ENCODE measurements around the gene TUFM.
"Not testable (repeated sequence)": the region's sequence is repeated elsewhere in the genome, so short reads cannot be mapped to it uniquely, and the experiment has no call there.

Gene TUFM

DNA sequence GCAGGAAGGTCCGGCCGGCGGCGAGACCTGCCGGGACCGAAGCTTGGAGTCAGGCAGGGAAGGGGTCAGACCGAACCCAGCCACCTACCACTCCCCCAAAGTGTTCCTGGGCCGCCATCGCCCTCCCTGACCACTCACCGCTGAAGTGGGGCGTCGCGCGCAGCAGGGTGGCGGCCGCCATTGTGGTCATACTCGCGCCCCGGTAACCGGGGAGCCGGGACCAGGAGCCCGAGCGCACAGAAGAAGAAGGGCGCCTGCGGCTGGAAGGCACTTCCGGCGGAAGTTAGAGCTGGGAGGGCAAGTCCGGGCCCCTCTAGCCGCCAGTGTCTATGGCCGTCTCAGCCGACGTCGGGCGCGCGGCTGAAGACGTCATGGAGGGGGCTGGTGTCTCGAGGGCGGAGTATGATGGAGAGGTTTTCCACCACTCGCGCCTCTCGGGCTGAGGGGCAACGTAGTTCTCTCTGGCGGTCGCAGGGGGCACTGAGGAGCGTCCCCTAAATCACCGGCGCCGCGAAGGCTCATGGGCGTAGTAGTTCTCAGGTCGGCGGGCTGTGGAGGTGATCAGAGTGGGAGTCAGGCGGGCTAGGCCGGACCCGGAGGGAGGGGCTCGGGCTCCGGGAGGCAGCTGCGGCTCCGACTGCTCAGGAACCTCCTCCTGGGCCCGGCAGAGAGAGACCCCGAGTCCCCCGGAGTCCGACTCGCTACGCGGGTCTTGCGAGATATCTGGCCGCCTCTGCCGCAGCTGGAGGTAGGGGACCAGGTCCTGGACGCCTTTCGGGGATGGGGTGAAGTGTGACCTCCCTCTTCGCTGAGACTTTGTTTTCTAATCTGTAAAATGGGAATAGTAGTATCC is at the start of gene TUFM:
TUFM (minus strand) TSS at position 269 of the 853 bp plus-strand sequence; CDS start at position 190, 79 bp downstream.
- Histone ChIP-seq H3K4me1 (ENCODE audit: control insufficient read depth in 1 of 2, insufficient read depth in 2 of 2, low read length in 2 of 2) (peaks cover 11 to 24% of the 10 kb centered on the region in 2 donors), H3K27me3 (ENCODE audit: low read depth, low read length) (no peaks in the 10 kb centered on the region), H3K4me3 (ENCODE audit: low read depth in 1 of 2, low read length in 2 of 2) (peak within 1 kb of the TSS; percentile 97 to 99), H3K27ac (ENCODE audit: low read length) (peak within 1 kb of the TSS; percentile 88), H3K9me3 (ENCODE audit: control insufficient read depth in 1 of 2, low read length in 2 of 2) (no peaks in the 10 kb centered on the region), H3K36me3 (ENCODE audit: control insufficient read depth in 1 of 2, insufficient read depth in 2 of 2, low read length in 2 of 2) (peaks cover 21 to 32% of the 10 kb centered on the region in 2 donors)

DNA sequence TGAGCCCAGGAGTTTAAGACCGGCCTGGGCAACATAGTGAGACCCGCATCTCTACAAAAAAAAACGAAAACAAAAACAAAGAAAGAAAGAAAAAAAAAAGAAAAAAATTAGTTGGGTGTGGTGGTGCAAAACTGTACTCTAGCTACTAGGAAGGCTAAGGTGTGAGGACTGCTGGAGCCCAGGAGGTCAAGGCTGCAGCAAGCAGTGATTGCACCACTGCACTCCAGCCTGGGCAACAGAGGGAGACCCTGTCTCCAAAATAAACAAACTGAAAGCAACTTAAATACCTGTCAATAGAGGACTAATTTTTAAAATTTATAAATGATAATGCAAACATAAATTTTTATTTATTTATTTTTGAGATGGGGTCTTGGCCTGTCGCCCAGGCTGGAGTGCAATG is 49.5 kb upstream of the TUFM start:
- Histone ChIP-seq H3K4me1 (ENCODE audit: control insufficient read depth in 1 of 2, insufficient read depth in 2 of 2, low read length in 2 of 2) (no peaks in the 10 kb centered on the region), H3K27me3 (ENCODE audit: low read depth, low read length) (no peaks in the 10 kb centered on the region), H3K9me3 (ENCODE audit: control insufficient read depth in 1 of 2, low read length in 2 of 2) (no peaks in the 10 kb centered on the region), H3K27ac (ENCODE audit: low read length) (no peak overlapping the region), H3K36me3 (ENCODE audit: control insufficient read depth in 1 of 2, insufficient read depth in 2 of 2, low read length in 2 of 2) (no peaks in the 10 kb centered on the region), H3K4me3 (ENCODE audit: low read depth in 1 of 2, low read length in 2 of 2) (no peak overlapping the region)

DNA sequence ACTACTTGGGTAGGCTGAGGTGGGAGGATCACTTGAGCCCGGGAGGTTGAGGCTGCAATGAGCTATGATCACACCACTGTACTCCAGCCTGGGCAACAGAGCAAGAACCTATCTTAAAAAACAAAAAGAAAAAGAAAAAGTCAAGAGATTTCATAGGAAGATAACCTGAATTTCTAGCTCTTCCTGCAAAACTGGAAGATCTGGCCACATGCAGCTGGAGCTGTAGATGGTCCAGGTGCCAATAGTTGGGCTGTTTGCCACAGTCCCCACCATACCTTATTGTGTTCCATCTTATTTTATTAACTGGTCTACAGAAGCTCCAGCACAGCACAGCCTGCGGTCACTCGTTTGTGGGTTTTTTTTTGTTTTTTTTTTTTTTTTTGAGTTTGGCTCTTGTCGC is 47.1 kb upstream of the TUFM start:
- Histone ChIP-seq H3K4me1 (ENCODE audit: control insufficient read depth in 1 of 2, insufficient read depth in 2 of 2, low read length in 2 of 2) (no peaks in the 10 kb centered on the region), H3K27ac (ENCODE audit: low read length) (no peak overlapping the region), H3K4me3 (ENCODE audit: low read depth in 1 of 2, low read length in 2 of 2) (no peak overlapping the region), H3K9me3 (ENCODE audit: control insufficient read depth in 1 of 2, low read length in 2 of 2) (no peaks in the 10 kb centered on the region), H3K36me3 (ENCODE audit: control insufficient read depth in 1 of 2, insufficient read depth in 2 of 2, low read length in 2 of 2) (no peaks in the 10 kb centered on the region), H3K27me3 (ENCODE audit: low read depth, low read length) (no peaks in the 10 kb centered on the region)

DNA sequence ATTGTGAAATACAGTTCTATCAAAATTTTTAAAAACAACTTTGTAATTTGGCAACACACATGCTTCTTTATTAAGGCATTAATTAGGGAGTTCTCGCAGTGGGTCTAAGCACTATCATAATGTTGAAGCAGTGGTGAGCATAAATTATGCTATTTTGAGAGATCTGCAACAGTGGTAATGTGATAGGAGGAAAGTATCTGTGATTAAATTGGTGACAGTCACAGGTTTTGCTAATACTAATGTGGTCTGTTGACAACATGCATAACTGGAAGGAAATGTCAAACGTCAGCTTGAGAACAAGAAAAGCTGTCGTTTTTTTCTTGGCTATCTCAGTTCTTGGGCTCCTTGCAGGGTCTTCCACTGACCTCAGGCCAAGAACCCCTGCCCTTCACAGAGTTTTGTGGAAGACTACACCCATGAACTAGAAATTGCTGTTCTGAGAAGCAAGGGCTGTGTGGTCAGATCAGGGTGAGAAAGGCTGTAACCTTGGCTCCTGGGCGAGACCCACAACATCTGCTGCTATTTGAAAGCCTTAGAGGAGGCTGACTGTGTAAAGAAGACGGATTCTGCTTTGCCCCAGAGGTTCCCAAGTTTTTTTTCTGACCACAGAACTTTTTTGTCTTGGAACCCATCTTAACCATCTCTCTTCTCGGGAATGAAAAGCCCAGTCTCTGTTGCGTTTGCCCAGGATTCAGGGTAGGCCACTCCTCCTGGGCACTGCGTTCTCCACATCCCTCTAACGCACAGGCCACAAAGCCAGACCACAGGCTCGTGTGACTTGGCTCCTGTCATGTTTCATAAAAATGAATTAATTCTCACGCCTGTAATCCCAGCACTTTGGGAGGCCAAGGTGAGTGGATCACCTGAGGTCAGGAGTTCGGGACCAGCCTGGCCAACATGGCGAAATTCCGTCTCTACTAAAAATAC is 46.1 kb upstream of the TUFM start:
- no peaks in the 10 kb centered on the region for H3K9me3 ChIP-seq (ENCODE audit: control insufficient read depth in 1 of 2, low read length in 2 of 2)
- no peaks in the 10 kb centered on the region for H3K36me3 ChIP-seq (ENCODE audit: control insufficient read depth in 1 of 2, insufficient read depth in 2 of 2, low read length in 2 of 2)
- no peak overlapping the region for H3K27ac ChIP-seq (ENCODE audit: low read length)
- no peak overlapping the region for H3K4me3 ChIP-seq (ENCODE audit: low read depth in 1 of 2, low read length in 2 of 2)
- no peaks in the 10 kb centered on the region for H3K4me1 ChIP-seq (ENCODE audit: control insufficient read depth in 1 of 2, insufficient read depth in 2 of 2, low read length in 2 of 2)
- H3K27me3 ChIP-seq (ENCODE audit: low read depth, low read length): no peaks in the 10 kb centered on the region

DNA sequence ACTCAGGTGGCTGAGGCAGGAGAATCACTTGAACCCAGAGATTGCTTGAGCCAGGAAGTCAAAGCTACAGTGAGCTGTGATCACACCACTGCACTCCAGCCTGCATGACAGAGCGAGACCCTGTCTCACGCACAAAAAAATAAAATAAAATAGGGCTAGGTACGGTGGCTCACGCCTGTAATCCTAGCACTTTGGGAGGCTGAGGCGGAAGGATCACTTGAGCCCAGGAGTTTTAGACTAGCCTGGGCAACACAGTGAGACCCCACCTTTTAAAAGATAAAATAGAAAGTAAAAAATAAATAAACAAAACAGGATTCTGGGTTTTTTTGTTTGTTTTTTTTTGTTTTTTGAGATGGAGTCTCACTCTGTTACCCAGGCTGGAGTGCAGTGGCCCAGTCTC is 44.2 kb upstream of the TUFM start:
- H3K4me3 ChIP-seq (ENCODE audit: low read depth in 1 of 2, low read length in 2 of 2); H3K36me3 ChIP-seq (ENCODE audit: control insufficient read depth in 1 of 2, insufficient read depth in 2 of 2, low read length in 2 of 2); H3K27me3 ChIP-seq (ENCODE audit: low read depth, low read length); H3K9me3 ChIP-seq (ENCODE audit: control insufficient read depth in 1 of 2, low read length in 2 of 2); H3K27ac ChIP-seq (ENCODE audit: low read length); H3K4me1 ChIP-seq (ENCODE audit: control insufficient read depth in 1 of 2, insufficient read depth in 2 of 2, low read length in 2 of 2): not testable (repeated sequence)

DNA sequence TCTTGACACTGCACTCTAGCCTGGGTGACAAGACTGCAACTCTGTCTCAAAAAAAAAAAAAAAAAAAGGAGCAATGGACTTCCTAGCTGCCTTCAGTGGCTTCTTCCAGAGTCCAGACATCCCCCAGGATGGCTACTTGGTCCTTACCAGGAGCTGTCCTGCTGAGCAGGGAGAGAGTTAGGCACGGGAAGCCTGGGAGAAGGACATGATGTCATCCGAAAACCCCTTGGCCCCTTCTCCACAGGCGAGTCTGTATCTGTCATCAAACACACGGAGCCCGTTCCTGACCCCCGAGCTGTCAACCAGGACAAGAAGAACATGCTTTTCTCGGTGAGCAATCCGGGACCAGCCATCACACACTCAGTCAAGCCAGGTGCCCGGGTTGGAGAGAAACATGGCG is 40.8 kb upstream of the TUFM start:
- H3K27ac ChIP-seq (ENCODE audit: low read length): no peak overlapping the region
- no peaks in the 10 kb centered on the region for H3K4me1 ChIP-seq (ENCODE audit: control insufficient read depth in 1 of 2, insufficient read depth in 2 of 2, low read length in 2 of 2)
- H3K36me3 ChIP-seq (ENCODE audit: control insufficient read depth in 1 of 2, insufficient read depth in 2 of 2, low read length in 2 of 2): no peaks in the 10 kb centered on the region

DNA sequence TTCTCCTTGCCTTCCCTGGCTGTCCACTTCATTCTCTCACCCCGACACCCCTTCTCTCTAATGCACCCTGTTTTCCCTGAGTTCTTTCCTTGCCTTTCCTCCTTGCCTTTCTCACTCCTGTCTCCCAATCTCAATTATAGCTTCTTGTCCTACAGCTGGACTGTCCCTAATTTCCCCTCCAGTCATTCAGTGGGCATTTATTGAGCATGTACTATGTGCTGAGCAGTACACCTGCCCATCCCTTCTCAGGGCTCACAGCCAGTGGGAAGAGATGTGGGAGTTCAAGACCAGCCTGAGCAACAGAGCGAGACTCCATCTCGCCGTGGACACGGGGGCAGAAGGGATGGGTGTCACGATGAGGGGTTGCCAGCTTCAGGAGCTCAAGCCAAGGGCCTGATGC is 37.9 kb upstream of the TUFM start:
- H3K4me3 ChIP-seq (ENCODE audit: low read depth in 1 of 2, low read length in 2 of 2): no peak overlapping the region
- H3K27me3 ChIP-seq (ENCODE audit: low read depth, low read length): no peaks in the 10 kb centered on the region
- H3K36me3 ChIP-seq (ENCODE audit: control insufficient read depth in 1 of 2, insufficient read depth in 2 of 2, low read length in 2 of 2): no peaks in the 10 kb centered on the region
- H3K9me3 ChIP-seq (ENCODE audit: control insufficient read depth in 1 of 2, low read length in 2 of 2): no peaks in the 10 kb centered on the region
- H3K27ac ChIP-seq (ENCODE audit: low read length): no peak overlapping the region
- peaks cover 0 to 11% of the 10 kb centered on the region in 2 donors for H3K4me1 ChIP-seq (ENCODE audit: control insufficient read depth in 1 of 2, insufficient read depth in 2 of 2, low read length in 2 of 2)

More for the DNA sequence above, 40.8 kb upstream of the TUFM start:
- H3K4me3 ChIP-seq (ENCODE audit: low read depth in 1 of 2, low read length in 2 of 2): no peak overlapping the region
- H3K9me3 ChIP-seq (ENCODE audit: control insufficient read depth in 1 of 2, low read length in 2 of 2): no peaks in the 10 kb centered on the region
- no peaks in the 10 kb centered on the region for H3K27me3 ChIP-seq (ENCODE audit: low read depth, low read length)

DNA sequence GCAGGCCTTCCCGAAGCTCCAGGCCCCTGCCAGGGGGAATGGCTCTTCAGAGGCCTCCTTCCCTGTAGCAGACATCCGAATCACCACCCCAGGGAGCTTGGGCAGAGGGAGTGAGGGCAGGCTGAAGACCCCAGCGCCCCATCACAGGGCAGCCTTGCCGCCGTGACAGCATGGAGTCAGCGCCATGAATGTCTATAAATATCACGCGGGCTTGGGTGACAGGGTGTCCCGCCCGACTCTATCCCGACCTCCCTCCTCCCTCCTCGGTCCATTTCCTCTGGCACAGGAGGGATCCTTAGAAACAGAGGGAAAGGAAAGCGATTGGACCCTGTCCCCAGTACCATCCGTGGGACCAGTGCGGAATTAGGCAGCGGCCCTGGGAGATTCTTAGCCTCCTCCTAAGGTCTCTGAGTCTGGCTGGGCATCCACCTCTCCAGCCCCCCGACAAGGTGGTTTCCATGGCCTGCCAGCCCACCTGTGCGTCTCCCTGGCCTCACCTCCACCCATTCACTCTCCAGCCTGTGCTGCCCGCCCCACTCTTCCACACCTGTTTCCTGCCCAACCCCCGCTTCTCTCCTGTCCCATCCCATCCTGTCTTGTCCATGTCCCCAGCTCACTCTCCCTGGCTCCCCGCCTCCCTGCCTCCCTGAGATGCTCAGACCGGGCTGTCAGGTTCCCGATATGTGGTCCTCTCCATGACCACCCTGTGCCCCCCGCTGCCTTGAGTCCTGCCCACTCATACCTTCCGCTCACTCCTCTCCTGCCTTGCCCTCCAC is 37.3 kb upstream of the TUFM start:
- peaks cover 0 to 12% of the 10 kb centered on the region in 2 donors for H3K4me1 ChIP-seq (ENCODE audit: control insufficient read depth in 1 of 2, insufficient read depth in 2 of 2, low read length in 2 of 2)
- H3K36me3 ChIP-seq (ENCODE audit: control insufficient read depth in 1 of 2, insufficient read depth in 2 of 2, low read length in 2 of 2): no peaks in the 10 kb centered on the region
- no peaks in the 10 kb centered on the region for H3K27me3 ChIP-seq (ENCODE audit: low read depth, low read length)
- no peaks in the 10 kb centered on the region for H3K9me3 ChIP-seq (ENCODE audit: control insufficient read depth in 1 of 2, low read length in 2 of 2)
- H3K27ac ChIP-seq (ENCODE audit: low read length): no peak overlapping the region
- H3K4me3 ChIP-seq (ENCODE audit: low read depth in 1 of 2, low read length in 2 of 2): no peak overlapping the region

DNA sequence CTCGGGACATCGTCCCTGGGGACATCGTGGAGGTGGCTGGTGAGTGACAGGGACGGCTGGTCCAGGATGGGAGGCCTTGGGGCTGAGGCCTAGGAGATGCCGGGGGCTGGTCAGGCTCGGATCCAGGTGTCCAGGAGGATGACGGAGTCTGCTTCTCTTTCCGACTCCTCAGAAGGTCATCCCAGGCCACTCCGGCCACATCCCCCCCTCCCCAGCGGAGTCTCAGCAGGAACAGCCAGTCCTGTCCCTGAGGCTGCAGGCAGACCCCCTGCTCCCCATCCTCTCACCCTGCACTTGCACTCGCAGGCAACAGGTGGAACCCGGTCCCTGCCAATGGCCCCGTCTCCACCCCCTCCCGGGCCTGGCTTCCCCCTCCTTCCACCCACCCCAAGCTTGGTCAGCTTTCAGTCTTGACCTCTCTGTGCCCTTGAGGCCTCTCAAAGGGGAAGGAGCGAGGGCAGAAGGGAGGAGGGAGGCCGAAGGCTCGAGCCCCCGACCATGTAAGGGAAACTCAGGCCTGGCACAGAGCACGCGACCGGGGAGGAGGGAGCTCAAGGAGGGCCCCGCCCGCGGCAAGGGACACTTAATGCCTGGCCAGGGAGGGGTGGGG is 36.5 kb upstream of the TUFM start:
- no peak overlapping the region for H3K27ac ChIP-seq (ENCODE audit: low read length)
- no peaks in the 10 kb centered on the region for H3K9me3 ChIP-seq (ENCODE audit: control insufficient read depth in 1 of 2, low read length in 2 of 2)
- H3K4me1 ChIP-seq (ENCODE audit: control insufficient read depth in 1 of 2, insufficient read depth in 2 of 2, low read length in 2 of 2): peaks cover 0 to 12% of the 10 kb centered on the region in 2 donors
- H3K27me3 ChIP-seq (ENCODE audit: low read depth, low read length): no peaks in the 10 kb centered on the region
- H3K36me3 ChIP-seq (ENCODE audit: control insufficient read depth in 1 of 2, insufficient read depth in 2 of 2, low read length in 2 of 2): no peaks in the 10 kb centered on the region
- no peak overlapping the region for H3K4me3 ChIP-seq (ENCODE audit: low read depth in 1 of 2, low read length in 2 of 2)

DNA sequence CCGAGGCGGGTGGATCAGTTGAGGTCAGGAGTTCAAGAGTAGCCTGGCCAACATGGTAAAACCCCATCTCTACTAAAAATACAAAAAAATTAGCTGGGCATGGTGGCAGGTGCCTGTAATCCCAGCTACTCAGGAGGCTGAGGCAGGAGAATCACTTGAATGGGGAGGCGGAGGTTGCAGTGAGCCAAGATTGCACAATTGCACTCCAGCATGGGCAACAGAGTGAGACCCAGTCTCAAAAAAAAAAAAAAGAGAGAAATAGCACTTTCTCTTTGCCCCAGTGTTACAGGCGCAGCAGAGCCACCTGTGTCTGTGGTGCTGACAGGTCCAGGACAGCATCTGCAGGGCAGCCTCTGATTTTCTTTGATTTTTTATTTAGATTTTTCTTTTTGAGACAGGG is 35.4 kb upstream of the TUFM start:
- not testable (repeated sequence) for H3K27ac ChIP-seq (ENCODE audit: low read length); H3K36me3 ChIP-seq (ENCODE audit: control insufficient read depth in 1 of 2, insufficient read depth in 2 of 2, low read length in 2 of 2); H3K4me3 ChIP-seq (ENCODE audit: low read depth in 1 of 2, low read length in 2 of 2); H3K27me3 ChIP-seq (ENCODE audit: low read depth, low read length); H3K9me3 ChIP-seq (ENCODE audit: control insufficient read depth in 1 of 2, low read length in 2 of 2)
- H3K4me1 ChIP-seq (ENCODE audit: control insufficient read depth in 1 of 2, insufficient read depth in 2 of 2, low read length in 2 of 2): peaks cover 0 to 12% of the 10 kb centered on the region in 2 donors

Data from muscle layer of duodenum (tissue), 2 donors.